T1000 (cell line): ENCODE measurements around the gene SHMT1.
"Not testable (repeated sequence)": the region's sequence is repeated elsewhere in the genome, so short reads cannot be mapped to it uniquely, and the experiment has no call there.

Experiments
- DNase-seq: peaks from one replicate; lab custom pipeline; 2025; ENCODE audit warnings: mixed read lengths; lab: John Stamatoyannopoulos, UW

SHMT1 gene

DNA sequence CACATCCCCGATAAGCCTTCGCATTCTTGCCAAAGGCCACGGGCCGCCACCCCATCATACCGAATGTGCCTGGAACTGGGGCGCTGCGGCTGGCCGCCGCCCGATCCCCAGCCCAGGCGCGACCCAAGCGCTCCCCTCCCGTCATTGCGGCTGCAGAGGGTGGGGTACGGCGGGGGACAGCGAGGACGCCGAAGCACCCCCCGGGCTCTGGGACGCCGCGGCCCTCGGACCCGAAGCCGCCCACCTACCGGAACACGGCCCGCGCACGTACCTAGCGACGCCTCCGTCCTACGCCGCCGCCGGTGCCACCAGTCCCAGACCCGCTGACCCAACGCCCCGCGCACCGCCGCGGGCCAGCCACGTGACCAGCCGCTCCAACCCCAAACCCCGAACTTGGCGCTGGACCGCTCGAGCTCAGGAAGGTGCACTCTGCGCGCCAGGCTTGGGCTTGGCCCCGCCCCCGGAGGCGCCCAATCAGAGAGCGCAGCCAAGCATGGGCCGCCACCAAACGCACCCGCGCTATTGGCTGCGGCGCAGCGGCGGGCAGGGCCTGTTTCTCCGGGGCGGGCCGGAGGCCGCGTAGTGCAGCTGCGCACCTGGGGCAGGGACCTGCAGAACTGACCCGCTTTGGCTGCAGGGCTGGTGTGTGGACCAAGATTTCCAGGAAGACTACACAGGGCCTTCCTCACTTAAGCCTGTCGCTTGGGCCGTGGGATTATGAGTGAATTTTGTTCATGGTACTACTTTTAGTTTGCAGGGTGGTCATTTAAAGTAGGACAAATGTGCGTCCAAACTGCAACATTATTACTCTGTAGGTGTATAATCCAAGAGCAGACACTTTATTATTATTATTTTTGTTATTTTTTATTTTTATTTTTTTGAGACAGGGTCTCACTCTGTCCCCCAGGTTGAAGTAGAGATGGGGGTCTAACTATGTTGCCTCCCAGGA is at the start of gene SHMT1:
SHMT1 (minus strand) TSS at position 450 of the 949 bp plus-strand sequence. CDS start 7,569 bp downstream, outside the sequence.
- DNase-seq, result peak; percentile 88

DNA sequence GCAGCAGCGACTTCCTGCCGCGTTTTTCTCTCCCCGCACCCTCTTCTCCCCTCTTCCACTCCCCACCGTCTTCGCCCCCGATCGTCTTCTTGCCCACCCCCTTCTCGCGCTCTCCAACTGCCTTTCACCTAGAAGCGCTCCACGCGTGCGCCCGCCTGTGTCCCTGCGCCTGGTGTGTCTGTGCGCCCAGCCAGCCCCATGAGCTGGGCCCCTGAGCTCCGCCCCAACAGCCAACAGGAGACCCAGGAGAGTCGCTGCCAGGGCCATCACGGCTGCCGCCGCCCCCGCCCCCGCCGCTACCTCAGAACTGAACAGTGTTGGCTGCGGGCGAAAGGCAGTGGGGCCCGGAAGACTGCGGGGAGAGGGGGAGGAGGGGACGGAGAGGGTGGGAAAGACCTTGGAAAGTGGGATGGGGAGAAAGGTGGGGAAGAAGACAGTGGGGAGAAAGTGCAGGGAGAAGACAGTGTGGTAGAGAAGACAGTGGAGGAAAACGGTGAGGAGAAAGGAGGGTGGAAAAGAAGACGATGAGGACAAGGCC is 48.7 kb upstream of the SHMT1 start:
- not testable (repeated sequence) for DNase-seq

DNA sequence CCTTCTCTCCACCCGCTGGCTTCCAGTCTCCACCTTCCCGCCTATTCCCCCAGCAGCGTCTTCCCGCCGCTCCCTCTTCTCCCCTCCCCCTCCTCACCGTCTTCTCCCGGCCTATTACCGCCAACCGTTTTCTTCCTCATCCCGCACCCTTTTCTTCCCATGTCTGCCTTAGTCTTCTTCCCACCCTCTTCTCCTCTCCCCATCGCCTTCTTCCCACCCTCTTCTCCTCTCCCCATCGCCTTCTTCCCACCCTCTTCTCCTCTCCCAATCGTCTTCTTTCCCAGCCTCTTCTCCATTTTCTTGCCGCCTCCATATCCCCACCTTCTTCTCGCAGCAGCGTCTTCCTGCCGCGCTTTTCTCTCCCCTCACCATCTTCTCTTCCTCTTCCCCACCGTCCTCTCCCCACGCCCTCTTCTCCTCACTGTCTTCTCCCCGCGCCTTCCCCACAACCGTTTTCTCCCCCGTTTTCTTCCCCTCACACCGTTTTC is 48.1 kb upstream of the SHMT1 start:
- DNase-seq, result not testable (repeated sequence)

DNA sequence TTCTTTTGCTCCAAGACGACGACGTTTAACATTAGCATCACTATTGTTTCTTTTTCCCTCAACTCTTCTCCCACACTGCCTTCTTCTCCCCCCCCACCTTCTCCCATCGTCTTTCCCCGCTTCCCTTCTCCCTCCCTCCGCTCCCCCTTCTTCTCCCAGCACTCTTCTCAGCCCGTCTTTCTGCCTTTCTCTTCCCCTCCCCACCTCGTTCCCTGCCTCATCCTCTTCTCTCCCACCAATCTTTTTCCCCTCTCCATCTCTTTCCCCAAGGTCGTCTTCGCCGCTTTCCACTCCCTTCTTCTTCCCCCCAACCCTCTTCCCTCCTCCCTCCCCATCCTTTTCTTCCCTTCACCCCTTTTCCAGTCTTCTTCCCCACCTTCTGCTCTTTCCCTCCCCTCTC is 47.4 kb upstream of the SHMT1 start:
- DNase-seq, result not testable (repeated sequence)

DNA sequence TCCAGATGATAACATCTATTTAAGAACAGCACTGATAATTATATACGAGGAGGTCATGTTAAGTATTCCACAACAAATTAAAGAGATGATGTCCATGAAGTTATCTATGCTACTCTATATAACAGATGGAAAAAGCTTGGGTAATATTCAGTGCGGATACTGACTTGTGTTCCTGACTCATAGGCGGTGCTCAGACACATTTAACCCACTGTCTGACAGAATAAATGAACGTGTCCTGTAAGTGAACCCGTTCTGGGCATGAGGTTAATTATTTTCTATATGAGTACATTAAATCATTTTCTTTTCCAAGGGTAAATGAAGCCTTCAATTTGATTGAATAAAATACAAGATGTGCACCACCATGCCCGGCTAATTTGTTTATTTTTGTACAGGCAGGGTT is 46.0 kb upstream of the SHMT1 start:
- DNase-seq, result not testable (repeated sequence)

DNA sequence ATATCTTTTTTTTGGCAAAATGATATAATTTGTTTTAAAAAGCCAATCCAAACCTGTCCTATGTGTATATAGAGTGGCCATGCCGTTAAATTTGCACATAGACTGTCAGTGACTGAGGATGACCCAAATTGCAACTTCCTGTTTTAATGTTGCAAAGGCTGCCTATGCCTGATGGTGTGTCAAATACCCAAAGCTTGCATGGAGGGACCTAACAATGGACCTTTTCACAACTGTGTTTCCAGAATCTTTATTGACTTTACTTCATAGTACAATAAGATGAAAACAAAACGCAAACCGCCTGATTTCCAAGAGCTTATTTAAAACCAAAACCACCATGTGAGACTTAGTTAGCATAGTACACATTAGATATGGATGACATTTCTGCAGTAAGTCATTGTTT is 45.6 kb upstream of the SHMT1 start:
- not testable (repeated sequence) for DNase-seq

DNA sequence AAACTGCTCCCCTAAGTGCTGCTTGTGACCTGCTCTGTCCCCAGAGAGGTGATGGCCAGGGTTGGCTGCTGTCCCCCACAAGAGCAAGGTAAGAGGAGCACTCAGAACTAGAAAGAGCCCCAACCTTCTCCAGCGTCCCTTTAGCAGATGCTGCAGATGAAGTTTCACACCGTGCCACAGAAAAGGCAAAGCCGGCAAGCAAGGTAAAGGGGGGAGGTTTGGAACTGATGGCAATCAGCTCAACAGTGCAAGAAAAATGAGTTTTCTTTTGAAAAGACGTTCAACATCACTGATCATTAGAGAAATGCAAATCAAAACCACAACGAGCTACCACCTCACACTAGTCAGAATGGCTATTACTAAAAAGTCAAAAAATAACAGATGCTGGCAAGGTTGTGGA is 40.3 kb upstream of the SHMT1 start:
- not testable (repeated sequence) for DNase-seq

DNA sequence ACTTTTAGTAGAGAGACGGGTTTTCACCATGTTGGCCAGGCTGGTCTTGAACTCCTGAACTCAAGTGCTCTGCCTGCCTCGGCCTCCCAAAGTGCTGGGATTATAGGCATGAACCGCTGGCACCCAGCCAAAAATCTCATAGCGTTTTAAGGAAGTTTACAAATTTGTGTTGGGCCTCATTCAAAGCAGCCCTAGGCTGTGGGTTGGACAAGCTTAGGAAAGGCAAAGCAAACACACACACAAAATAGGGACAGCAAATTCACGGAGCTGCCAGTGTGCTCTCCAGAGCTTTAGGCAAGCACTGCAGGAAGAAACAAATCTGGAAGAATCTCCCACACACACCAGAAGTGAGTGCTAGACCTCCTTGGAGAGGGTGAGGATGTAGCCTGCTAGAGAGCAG is 39.8 kb upstream of the SHMT1 start:
- DNase-seq, result not testable (repeated sequence)

DNA sequence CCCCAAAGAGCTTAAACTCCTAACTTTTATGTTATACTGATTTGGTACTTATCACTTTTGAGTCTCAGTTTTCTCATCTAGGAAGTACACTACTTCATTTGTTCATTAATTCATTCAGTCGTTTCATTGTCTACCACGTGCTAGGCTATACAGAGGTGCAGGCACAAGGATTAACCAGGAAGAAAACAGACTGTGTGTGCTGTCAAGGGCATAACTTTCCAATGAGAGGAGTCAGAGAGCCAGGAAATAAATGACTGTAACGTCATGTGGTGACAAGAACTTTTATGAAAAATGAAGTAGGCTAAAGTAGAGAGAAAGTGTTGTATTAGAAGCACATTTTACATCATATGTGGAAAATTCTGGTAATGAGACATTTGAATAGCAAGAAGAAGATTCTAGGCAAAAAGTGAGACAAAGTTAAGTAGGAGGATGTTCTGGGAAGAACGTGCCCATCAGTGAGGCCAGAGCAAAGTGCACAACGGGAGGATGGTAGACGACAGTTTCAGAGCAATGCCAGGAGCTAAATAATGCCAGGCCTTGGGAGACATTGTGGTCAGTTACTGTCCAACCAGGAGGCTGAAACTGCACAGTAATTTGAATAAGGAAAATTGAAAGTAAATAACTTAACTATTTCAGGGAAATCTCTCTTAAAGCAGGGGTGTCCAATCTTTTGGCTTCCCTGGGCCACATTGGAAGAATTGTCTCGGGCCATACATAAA is 38.7 kb upstream of the SHMT1 start:
- DNase-seq, result not testable (repeated sequence)

DNA sequence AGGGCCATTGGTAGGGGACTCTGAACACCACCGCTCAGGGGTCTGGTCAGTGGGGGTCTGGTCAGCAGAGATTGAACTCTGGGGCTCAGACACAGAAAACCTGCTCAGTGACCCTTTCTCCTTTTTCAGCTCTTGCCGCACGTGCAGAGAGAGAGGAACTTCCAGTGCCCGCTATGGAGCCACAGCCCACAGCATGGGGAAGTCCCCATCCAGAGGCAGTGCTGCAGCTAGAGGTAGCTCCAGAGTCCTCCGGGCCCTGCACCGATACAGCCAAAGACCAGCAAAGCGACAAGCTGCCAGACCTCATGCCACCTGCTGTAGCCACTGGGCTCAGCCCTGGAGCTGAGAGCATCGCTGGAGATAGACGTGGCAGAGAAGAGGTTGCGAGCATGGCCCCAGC is 25.4 kb upstream of the SHMT1 start:
- DNase-seq, result not testable (repeated sequence)

DNA sequence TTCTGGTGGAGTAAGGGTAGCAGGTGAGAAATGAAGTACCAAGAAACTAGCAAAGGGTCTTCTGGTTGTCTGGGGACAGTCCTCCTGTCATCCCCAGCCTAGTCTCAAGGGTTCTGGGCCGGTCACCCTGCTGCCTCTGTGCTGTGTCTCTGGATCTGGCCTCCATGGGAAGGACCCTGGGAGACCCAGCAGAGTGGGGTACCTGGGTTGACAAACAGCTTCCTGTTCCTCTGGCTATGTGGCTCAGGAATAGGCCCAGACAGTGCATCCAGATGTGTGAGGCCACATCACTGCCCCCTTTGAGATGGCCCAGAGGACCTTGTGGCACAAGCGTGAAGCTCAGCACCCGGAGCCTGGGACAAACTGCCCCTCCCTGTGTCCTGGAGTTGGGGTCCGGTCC is 24.9 kb upstream of the SHMT1 start:
- DNase-seq, result not testable (repeated sequence)

DNA sequence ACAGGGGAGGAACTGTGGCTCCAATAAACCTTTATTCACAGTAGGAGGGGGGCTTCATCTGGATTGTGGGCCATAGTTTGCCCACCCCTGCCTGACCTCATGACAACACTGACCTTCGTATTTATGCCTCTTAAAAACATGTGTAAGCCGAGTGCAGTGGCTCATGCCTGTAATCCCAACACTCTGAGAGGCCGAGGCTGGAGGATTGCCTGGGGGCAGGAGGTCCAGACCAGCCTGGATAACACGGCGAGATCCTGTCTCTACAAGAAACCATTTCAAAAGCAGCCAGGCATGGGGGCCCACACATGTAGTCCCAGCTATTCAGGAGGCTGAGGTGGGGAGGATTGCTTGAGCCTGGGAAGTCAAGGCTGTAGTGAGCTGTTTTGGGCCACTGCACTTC is 24.2 kb upstream of the SHMT1 start:
- DNase-seq, result not testable (repeated sequence)

DNA sequence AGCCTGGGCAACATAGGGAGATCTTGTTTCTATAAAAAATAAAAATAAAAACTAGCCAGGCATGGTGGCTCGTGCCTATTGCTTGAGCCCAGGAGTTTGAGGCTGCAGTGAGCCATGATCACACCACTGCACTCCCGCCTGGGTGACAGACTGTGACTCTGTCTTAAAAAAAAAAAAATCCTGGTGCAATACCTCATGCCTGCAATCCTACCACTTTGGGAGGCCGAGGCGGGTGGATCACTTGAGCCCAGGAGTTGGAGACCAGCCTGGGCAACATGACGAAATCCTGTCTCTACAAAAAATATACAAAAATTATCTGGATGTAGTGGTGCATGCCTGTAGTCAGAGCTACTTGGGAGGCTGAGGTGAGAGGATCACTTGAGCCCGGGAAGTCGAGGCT is 20.9 kb upstream of the SHMT1 start:
- DNase-seq, result not testable (repeated sequence)

DNA sequence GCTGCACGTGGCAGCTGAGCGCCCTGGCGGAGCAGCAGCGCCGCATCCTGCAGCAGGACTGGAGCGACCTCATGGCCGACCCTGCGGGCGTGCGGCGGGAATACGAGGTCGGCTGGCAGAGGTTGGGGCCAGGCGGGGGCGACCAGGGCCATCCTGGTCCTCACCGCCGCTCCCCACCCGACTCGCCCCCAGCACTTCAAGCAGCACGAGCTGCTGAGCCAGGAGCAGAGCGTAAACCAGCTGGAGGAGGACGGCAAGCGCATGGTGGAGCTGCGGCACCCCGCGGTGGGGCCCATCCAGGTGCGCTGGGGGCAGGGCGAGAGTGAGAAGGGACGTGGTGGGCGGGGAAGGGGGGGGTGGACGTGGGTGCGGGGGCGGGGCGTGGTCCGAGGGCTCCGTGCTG is 19.7 kb upstream of the SHMT1 start:
- not testable (repeated sequence) for DNase-seq

DNA sequence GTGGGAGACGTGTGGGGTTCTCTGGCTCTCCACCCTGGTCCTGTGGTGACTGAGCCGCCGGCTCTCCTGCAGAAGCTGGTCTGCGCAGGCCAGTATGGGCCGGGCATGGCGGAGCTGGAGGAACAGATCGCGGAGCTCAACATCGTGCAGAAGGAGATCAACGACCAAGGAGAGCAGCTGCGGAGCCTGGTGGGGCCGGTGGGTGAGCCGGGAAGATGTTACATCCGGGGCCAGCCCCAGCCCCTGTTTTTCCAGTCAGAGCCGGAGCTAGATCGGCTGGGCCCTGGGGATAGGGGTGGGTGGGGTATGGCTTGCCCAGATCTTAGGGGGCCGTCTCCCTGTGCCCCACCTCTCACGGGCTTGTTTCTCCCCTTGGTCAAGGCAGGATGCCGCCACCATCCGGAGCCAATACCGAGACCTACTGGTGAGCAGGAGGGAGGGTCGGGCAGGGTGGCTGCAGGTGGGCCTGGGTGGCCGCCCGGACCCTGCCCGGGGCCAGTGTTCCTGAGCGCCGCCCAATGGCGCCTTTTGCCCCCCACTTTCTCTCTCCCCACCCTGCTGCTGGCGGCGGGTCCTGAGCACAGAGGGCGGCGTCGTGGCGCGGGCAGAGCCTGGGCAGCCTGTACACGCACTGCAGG is 19.2 kb upstream of the SHMT1 start:
- DNase-seq, result no peak

DNA sequence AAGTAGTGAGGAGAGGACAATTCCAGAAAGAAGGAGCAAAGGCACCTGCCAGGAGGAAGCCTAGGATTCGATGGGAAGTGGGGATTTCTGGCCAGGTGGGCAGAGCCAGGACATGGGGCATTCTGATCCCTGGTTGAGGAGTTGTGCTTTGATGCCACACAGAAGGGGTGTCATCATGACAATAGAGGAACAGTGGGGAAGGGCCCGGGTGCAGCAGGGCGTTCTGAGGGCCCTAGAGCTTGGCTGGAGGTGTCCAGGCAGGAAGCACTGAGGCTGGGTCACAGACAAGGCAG is 18.5 kb upstream of the SHMT1 start:
- no peak for DNase-seq

DNA sequence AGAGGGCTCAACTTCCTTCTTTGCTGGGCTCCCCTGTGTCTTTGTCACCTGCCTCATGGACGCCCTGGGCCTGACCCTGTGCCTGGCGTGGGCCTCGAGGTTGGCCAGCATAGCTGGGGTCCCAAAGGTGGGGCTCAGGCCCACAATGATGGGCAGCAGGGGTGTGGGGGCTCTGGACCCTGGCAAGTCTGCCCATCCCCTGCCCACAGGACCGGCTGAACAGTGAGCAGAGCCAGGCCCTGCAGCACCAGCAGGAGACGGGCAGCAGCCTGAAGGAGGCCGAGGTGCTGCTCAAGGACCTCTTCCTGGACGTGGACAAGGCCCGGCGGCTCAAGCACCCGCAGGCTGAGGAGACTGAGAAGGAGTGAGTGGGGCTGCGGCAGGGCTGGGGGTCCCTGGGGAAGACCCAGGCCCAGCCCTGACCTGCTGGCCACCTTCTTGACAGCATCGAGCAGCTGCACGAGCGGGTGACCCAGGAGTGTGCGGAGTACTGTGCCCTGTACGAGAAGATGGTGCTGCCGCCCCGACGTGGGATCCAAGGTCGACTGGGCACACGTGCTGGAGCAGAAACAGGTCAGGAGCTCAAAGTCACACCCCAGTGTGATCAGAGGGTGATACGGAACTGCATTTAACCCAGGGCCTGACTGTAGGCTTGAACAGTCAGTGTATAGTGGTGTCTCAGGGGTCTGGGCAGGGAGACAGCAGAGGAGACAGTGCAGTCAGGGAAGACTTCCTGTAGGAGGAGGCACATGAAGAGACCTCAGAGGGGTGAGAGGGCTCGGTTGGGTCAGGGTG is 18.0 kb upstream of the SHMT1 start:
- DNase-seq, result no peak

DNA sequence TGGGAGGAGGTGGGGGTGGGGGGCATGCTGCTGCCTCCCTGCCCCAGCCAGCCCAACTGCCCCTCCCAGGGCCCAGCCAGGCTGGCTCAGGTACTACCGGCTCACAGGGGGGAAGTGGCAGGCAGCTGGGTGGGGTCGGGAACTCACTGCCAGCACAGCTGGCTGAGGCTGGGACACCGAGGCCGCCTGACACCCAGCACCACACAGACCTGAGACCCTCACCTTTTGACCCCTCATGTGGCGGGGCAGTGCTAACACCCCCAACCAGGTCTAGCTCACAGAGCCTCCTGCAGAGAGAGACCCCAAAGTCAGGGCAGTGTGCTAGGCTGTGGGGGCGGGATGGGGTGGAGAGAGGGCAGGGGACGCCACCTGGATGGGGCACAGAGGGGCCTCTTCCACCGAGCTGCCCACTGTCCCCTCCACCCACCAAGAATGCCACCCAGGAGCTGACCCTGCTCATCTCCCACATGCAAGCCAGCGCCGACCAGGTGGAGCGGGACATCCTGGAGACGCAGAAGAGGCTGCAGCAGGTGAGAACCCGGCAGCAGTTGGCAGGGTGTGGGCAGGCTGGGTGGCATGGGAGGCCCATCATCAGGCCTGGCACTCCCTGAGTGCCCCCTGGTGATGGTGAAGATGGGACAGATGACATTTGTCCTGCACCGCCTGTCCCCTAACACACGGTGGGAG is 17.3 kb upstream of the SHMT1 start:
- DNase-seq, result no peak

DNA sequence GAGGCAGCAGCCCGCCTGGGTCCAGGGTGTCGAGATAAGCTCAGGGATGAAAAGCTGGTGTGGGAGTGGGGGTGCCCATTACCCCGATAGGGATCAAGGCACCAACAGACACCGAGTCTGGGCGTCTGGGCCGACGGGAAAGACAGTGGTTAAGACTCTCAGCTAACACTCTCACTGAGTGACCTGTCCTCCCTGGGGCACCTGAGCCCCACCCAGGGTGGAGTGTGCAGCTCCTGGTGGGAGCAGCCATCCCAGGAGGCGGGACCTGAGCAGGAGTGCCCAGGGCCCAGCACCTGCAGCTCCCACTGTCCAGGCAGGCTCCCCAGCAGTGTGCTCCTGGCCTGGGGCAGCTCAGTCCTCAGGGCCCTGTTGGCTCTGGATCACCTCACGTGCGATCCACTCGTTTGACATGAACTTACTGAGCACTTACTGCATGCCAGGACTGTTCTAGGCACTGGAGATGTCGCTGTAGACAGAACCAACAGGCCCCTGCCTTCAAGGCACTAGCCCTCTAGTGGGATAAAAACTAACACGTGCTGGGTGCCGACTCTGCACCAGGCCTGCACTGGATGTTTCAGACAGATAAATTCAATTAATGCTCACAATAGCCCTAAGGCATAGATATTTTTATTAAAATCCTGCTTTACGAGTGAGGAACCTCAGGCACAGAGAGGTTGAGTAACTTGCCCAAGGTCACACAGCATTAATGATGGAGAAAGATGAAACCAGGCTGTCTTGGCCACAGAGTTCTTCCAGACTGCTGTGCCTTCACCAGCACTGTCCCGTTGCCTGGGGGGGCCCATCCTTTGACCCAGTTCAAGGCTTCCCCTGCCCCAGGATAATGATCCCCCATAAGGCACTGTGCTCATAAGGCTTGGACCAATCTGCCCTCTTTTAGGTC is 16.1 kb upstream of the SHMT1 start:
- DNase-seq, result no peak

DNA sequence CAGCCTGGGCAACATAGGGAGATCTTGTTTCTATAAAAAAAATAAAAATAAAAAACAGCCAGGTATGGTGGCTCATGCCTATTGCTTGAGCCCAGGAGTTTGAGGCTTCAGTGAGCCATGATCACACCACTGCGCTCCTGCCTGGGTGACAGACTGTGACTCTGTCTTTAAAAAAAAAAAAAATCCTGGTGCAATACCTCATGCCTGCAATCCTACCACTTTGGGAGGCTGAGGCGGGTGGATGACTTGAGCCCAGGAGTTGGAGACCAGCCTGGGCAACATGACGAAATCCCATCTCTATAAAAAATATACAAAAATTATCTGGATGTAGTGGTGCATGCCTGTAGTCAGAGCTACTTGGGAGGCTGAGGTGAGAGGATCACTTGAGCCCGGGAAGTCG is 15.3 kb upstream of the SHMT1 start:
- not testable (repeated sequence) for DNase-seq
